ENCODE results near the gene ADAMTS4. TPM values are rescaled to one million over a fixed set of nuclear protein-coding genes. Genes with fewer than 3 reads are reported as not detected.
A peak's percentile ranks its signal among the peaks of the same experiment; 100 is the strongest.
"Not testable (repeated sequence)": the region's sequence is repeated elsewhere in the genome, so short reads cannot be mapped to it uniquely, and the experiment has no call there.

The ADAMTS4 gene
- total RNA-seq, 1 experiment from 2014 or later, result 31.6 TPM

DNA sequence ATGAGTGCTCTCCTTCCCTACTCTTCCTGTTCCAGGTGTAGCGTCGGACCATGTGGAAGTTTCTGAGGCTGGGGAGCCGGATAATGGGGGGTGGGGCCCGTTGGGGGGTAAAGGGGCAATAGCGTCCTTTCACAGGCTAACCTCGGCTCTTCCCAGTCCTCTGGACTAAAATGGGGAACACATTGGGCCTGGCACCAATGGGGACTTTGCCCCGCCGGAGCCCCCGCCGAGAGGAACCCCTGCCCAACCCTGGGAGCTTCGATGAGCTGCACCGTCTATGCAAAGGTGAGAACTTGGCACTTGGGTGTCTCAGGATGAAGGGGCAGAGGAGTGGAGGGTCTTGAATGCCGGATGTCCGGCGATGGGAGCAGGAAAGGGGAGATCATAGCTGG, 27.5 kb upstream of the ADAMTS4 start:
- intact Hi-C loops (cut with micrococcal nuclease; ENCODE audit: unreplicated experiment), result loop anchor here (5.0 kb wide), 1 partner anchor 156 kb away; no protein-coding TSS in a partner anchor
- no peak for DNase-seq (ENCODE audit: low spot score)
- peak overlapping the region; percentile 68 for H3K27ac ChIP-seq (ENCODE audit: low read depth, low read length, poor library complexity, severe bottlenecking)
- TF ChIP-seq, protein P1, sequence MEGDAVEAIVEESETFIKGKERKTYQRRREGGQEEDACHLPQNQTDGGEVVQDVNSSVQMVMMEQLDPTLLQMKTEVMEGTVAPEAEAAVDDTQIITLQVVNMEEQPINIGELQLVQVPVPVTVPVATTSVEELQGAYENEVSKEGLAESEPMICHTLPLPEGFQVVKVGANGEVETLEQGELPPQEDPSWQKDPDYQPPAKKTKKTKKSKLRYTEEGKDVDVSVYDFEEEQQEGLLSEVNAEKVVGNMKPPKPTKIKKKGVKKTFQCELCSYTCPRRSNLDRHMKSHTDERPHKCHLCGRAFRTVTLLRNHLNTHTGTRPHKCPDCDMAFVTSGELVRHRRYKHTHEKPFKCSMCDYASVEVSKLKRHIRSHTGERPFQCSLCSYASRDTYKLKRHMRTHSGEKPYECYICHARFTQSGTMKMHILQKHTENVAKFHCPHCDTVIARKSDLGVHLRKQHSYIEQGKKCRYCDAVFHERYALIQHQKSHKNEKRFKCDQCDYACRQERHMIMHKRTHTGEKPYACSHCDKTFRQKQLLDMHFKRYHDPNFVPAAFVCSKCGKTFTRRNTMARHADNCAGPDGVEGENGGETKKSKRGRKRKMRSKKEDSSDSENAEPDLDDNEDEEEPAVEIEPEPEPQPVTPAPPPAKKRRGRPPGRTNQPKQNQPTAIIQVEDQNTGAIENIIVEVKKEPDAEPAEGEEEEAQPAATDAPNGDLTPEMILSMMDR (conservative IDR thresholded peaks at IDR 0.05; ENCODE audit: low read depth, low read length), result no peak
- no peak for TF ChIP-seq EZH2 (IDR thresholded peaks at IDR 0.05; ENCODE audit: borderline replicate concordance, low read depth, low read length, poor library complexity, severe bottlenecking)
- H3K9me3 ChIP-seq (ENCODE audit: low read depth, low read length, poor library complexity, severe bottlenecking), result no peaks in the 10 kb centered on the region
- peaks cover 16% of the 10 kb centered on the region for H3K36me3 ChIP-seq (ENCODE audit: insufficient read depth, low read length, poor library complexity, severe bottlenecking)
- POLR2A ChIA-PET (ENCODE audit: low non-redundant PET), result no interaction called here
- peak overlapping the region; percentile 78 for H3K4me3 ChIP-seq (ENCODE audit: low read depth, low read length, poor library complexity, severe bottlenecking)
- CTCF ChIA-PET, result interaction anchor here (0.5 to 1.7 kb wide), 13 partner anchors 12 to 545 kb away, joined by 3 to 28 read pairs (median 7); partner anchors contain the start of genes ADAMTS4, KLHDC9, NDUFS2 and PPOX
- H3K4me1 ChIP-seq (ENCODE audit: insufficient read depth, low read length, poor library complexity, severe bottlenecking), result peaks cover 18% of the 10 kb centered on the region
- BruUV-seq (replicated peaks), result TSS peak; percentile 40
- H3K27me3 ChIP-seq (replicated peaks; ENCODE audit: insufficient read depth, low read depth, low read length, poor library complexity), result no peaks in the 10 kb centered on the region

DNA sequence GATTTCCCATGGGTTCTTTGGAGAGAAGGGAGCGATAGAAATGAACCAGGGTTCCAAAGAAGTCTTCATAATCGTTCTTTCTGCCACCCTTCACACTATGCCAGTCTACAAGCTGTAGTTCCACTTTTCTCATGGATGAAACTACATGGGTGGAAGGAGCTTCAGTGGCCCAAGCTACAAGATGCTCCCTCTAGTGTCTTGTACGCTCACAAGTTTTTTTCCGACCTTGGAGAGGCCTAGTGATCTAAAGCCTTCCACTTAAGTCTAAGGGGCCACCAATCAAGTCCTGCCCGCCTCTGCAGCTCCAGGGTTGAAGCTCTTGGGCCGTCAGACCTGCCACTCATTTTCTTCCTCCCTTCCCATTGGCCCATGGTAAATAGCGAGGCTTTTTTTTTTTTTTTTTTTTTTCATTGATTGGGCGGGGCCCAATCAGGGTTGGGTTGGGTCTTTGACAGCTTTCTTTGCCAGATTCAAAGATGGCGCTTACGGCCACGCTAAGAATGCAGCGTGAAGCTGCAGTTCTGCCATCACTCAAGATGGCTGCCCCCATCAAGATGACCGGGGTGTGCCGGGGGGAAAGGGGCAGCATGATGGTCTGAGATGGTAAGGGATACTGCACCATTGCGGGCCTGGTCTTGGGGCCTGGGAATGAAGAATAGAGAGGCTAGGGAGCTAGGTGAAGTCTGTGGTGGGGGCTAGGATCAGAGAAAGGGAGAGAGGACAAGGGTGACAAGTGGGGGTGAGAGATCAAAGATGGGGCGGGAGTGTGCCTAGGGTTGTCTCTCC, 26.9 kb upstream of the ADAMTS4 start, which contains the start of gene TOMM40L:
TSS of gene TOMM40L (plus strand) at position 527 of the 786 bp plus-strand sequence. CDS start 430 bp downstream, outside the sequence.
- no peaks in the 10 kb centered on the region for H3K9me3 ChIP-seq (ENCODE audit: low read depth, low read length, poor library complexity, severe bottlenecking)
- POLR2A ChIA-PET (ENCODE audit: low non-redundant PET), result interaction anchor here (0.6 kb wide), 3 partner anchors 23 to 68 kb away, joined by 3 to 12 read pairs (median 10); no protein-coding TSS in a partner anchor
- TF ChIP-seq EZH2 (IDR thresholded peaks at IDR 0.05; ENCODE audit: borderline replicate concordance, low read depth, low read length, poor library complexity, severe bottlenecking), result no peak
- TF ChIP-seq, protein P1 (conservative IDR thresholded peaks at IDR 0.05; ENCODE audit: low read depth, low read length), result peak; percentile 79
- DNase-seq (ENCODE audit: low spot score), result peak; percentile 100
- peaks cover 18% of the 10 kb centered on the region for H3K4me1 ChIP-seq (ENCODE audit: insufficient read depth, low read length, poor library complexity, severe bottlenecking)
- CTCF ChIA-PET, result interaction anchor here (0.5 to 1.7 kb wide), 21 partner anchors 13 to 544 kb away, joined by 3 to 28 read pairs (median 6); partner anchors contain the start of genes ADAMTS4, KLHDC9, NDUFS2 and PPOX
- peak within 1 kb of the TSS; percentile 68 for H3K27ac ChIP-seq (ENCODE audit: low read depth, low read length, poor library complexity, severe bottlenecking)
- H3K4me3 ChIP-seq (ENCODE audit: low read depth, low read length, poor library complexity, severe bottlenecking), result peak within 1 kb of the TSS; percentile 78
- intact Hi-C loops (cut with micrococcal nuclease; ENCODE audit: unreplicated experiment), result loop anchor here (1.0 to 5.0 kb wide), 2 partner anchors 33 to 157 kb away; no protein-coding TSS in a partner anchor
- no peaks in the 10 kb centered on the region for H3K27me3 ChIP-seq (replicated peaks; ENCODE audit: insufficient read depth, low read depth, low read length, poor library complexity)
- peaks cover 16% of the 10 kb centered on the region for H3K36me3 ChIP-seq (ENCODE audit: insufficient read depth, low read length, poor library complexity, severe bottlenecking)
- no TSS peak for BruUV-seq (replicated peaks)

DNA sequence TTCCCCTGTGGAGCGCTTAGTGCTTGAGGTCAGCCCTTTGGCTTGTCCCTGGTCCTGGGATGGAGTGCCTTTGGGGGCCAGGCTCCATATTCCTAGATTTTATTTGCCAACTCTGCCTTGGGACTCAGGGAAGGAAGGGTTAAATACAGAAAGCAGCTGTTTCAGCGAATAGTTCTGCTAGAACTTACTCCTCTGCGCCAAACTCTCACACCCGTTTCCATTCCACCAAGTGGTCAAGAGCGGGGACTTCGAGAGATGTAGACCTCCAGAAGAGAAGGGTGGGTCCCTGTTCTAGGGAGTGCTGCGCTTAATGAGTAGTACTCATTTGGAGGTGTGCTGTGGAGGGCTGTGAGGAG, 26.3 kb upstream of the ADAMTS4 start:
- H3K4me3 ChIP-seq (ENCODE audit: low read depth, low read length, poor library complexity, severe bottlenecking), result no peak overlapping the region

DNA sequence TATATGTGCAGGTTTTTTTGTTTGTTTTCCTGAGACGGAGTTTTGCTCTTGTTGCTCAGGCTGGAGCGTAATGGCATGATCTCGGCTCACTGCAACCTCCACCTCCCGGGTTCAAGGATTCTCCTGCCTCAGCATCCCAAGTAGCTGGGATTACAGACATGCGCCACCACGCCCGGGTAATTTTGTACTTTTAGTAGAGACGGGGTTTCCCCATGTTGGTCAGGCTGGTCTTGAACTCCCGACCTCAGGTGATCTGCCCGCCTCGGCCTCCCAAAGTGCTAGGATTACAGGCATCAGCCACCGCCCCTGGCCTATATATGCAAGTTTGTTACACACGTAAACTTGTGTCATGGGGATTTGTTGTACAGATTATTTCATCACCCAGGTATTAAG, 25.8 kb upstream of the ADAMTS4 start:
- BruUV-seq (replicated peaks); POLR2A ChIA-PET (ENCODE audit: low non-redundant PET); H3K9me3 ChIP-seq (ENCODE audit: low read depth, low read length, poor library complexity, severe bottlenecking); H3K27me3 ChIP-seq (replicated peaks; ENCODE audit: insufficient read depth, low read depth, low read length, poor library complexity); DNase-seq (ENCODE audit: low spot score); H3K27ac ChIP-seq (ENCODE audit: low read depth, low read length, poor library complexity, severe bottlenecking); H3K4me3 ChIP-seq (ENCODE audit: low read depth, low read length, poor library complexity, severe bottlenecking): not testable (repeated sequence)
- intact Hi-C loops (cut with micrococcal nuclease; ENCODE audit: unreplicated experiment), result loop anchor here (1.0 to 5.0 kb wide), 2 partner anchors 32 to 158 kb away; no protein-coding TSS in a partner anchor
- CTCF ChIA-PET, result interaction anchor here (1.5 to 1.7 kb wide), 2 partner anchors 58 to 158 kb away, joined by 6 to 28 read pairs; partner anchors contain the start of gene PPOX
- peaks cover 12% of the 10 kb centered on the region for H3K36me3 ChIP-seq (ENCODE audit: insufficient read depth, low read length, poor library complexity, severe bottlenecking)
- H3K4me1 ChIP-seq (ENCODE audit: insufficient read depth, low read length, poor library complexity, severe bottlenecking), result peaks cover 18% of the 10 kb centered on the region

More for the DNA sequence above, 26.3 kb upstream of the ADAMTS4 start:
- Histone ChIP-seq H3K9me3 (ENCODE audit: low read depth, low read length, poor library complexity, severe bottlenecking) (no peaks in the 10 kb centered on the region), H3K4me1 (ENCODE audit: insufficient read depth, low read length, poor library complexity, severe bottlenecking) (peaks cover 18% of the 10 kb centered on the region), H3K27me3 (replicated peaks; ENCODE audit: insufficient read depth, low read depth, low read length, poor library complexity) (no peaks in the 10 kb centered on the region), H3K36me3 (ENCODE audit: insufficient read depth, low read length, poor library complexity, severe bottlenecking) (peaks cover 16% of the 10 kb centered on the region), H3K27ac (ENCODE audit: low read depth, low read length, poor library complexity, severe bottlenecking) (peak overlapping the region; percentile 5)
- ChIA-PET POLR2A (ENCODE audit: low non-redundant PET) (interaction anchor here (0.6 kb wide), 3 partner anchors 22 to 67 kb away, joined by 3 to 12 read pairs (median 10); no protein-coding TSS in a partner anchor), CTCF (interaction anchor here (0.6 to 1.7 kb wide), 17 partner anchors 14 to 157 kb away, joined by 3 to 28 read pairs (median 6); partner anchors contain the start of genes ADAMTS4, NDUFS2, PPOX and SDHC)
- intact Hi-C loops (cut with micrococcal nuclease; ENCODE audit: unreplicated experiment), result loop anchor here (1.0 to 5.0 kb wide), 2 partner anchors 33 to 157 kb away; no protein-coding TSS in a partner anchor
- TF ChIP-seq EZH2 (IDR thresholded peaks at IDR 0.05; ENCODE audit: borderline replicate concordance, low read depth, low read length, poor library complexity, severe bottlenecking), result no peak
- TF ChIP-seq, protein P1 (conservative IDR thresholded peaks at IDR 0.05; ENCODE audit: low read depth, low read length), result no peak
- no TSS peak for BruUV-seq (replicated peaks)
- no peak for DNase-seq (ENCODE audit: low spot score)
